ENCODE measurements around the gene TMEM82.

DNA sequence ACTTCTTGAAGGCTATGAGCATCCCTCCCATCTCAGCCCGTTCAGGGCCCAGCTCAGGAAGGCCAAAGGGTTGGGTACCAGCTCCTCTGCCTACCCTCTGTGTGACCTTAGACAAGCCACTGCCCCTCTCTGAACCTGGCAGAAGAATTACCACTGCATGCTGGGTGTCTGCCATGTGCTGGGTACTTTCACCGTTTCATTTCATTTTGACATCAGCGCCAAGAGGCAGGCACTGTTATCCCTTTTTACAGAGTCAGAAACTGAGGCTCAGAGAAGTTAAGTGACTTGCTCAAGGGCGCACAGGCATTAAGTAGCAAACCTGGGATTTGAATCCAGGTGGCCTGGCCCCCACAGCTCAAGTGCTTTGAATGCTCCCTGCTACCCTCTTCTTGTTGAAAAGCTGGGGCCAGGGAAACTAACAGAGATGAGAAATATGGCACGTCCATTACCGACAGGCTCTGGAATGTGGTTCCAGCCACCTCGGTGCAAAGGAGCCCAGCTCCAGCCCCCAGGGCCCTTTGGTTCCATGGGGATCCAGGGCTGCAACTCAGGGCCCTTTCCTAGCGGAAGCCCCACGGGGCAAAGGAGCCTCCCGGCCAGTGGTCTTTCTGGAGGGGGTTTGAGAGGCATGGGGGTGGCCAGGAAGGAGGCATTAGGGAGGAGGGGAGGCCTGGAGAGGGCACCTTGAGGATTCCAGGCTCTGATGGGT is 6.5 kb downstream of the TMEM82 start:
- TF ChIP-seq, protein P1, sequence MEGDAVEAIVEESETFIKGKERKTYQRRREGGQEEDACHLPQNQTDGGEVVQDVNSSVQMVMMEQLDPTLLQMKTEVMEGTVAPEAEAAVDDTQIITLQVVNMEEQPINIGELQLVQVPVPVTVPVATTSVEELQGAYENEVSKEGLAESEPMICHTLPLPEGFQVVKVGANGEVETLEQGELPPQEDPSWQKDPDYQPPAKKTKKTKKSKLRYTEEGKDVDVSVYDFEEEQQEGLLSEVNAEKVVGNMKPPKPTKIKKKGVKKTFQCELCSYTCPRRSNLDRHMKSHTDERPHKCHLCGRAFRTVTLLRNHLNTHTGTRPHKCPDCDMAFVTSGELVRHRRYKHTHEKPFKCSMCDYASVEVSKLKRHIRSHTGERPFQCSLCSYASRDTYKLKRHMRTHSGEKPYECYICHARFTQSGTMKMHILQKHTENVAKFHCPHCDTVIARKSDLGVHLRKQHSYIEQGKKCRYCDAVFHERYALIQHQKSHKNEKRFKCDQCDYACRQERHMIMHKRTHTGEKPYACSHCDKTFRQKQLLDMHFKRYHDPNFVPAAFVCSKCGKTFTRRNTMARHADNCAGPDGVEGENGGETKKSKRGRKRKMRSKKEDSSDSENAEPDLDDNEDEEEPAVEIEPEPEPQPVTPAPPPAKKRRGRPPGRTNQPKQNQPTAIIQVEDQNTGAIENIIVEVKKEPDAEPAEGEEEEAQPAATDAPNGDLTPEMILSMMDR (IDR thresholded peaks at IDR 0.05) = no peak
- TF ChIP-seq POLR2A (IDR thresholded peaks at IDR 0.05) = no peak
